ENCODE data around the gene CSNK1D. TPM values are rescaled to one million over a fixed set of nuclear protein-coding genes. Genes with fewer than 3 reads are reported as not detected.

Gene CSNK1D
- total RNA-seq, 1 experiment from 2014 or later = 137 TPM

- H3K27ac Mint-ChIP-seq = no peak overlapping the region
- peaks cover 18% of the 10 kb centered on the region for H3K27me3 Mint-ChIP-seq (ENCODE audit: low read depth)
- Histone ChIP-seq H4K5ac (ENCODE audit: insufficient read length, low read depth, low read length) (no peak overlapping the region), H3K14ac (ENCODE audit: insufficient read depth, low read length) (no peak overlapping the region), H3T11ph (ENCODE audit: low read length) (no peak overlapping the region), H3K79me1 (ENCODE audit: insufficient read depth, low read depth, low read length, poor library complexity, severe bottlenecking) (no peaks in the 10 kb centered on the region), H3K18ac (ENCODE audit: insufficient read length, low read depth, low read length) (no peak overlapping the region), H3K4ac (ENCODE audit: low read depth, low read length) (no peak overlapping the region), H3K9me3 (ENCODE audit: control insufficient read depth, low read depth, low read length) (no peaks in the 10 kb centered on the region), H2BK15ac (ENCODE audit: low read depth, low read length) (no peak overlapping the region), H3K23me2 (ENCODE audit: insufficient read length, low read depth, low read length, poor library complexity, severe bottlenecking) (peaks cover 3% of the 10 kb centered on the region), H2BK5ac (ENCODE audit: insufficient read length, low read length) (no peak overlapping the region), H4K8ac (replicated peaks; ENCODE audit: insufficient read length, low read depth, low read length) (no peak overlapping the region), H2BK120ac (ENCODE audit: low read depth, low read length, poor library complexity, severe bottlenecking) (no peak overlapping the region), H3K4me1 (ENCODE audit: insufficient read depth, low read length) (no peaks in the 10 kb centered on the region), H3K27me3 (ENCODE audit: insufficient read depth, low read length) (no peaks in the 10 kb centered on the region), H2BK12ac (ENCODE audit: insufficient read length, low read depth, low read length) (no peak overlapping the region), H3K23ac (ENCODE audit: insufficient read length, low read depth, low read length) (no peak overlapping the region), H3K9ac (ENCODE audit: extremely low read depth, insufficient read length, low read length) (no peak overlapping the region), H3K4me2 (ENCODE audit: insufficient read depth, insufficient read length, low read length) (no peak overlapping the region), H3K79me2 (ENCODE audit: insufficient read depth, low read length) (no peaks in the 10 kb centered on the region), H3K27ac (ENCODE audit: insufficient read length, low read depth, low read length) (no peak overlapping the region), H2AK5ac (ENCODE audit: insufficient read length, low read length) (no peak overlapping the region), H3K56ac (ENCODE audit: insufficient read length, low read depth, low read length) (no peak overlapping the region), H4K20me1 (ENCODE audit: control insufficient read depth, insufficient read depth, insufficient read length) (no peaks in the 10 kb centered on the region), H2AFZ (ENCODE audit: low read length) (no peak overlapping the region), H2BK20ac (ENCODE audit: low read depth, low read length, poor library complexity, severe bottlenecking) (no peak overlapping the region), H4K91ac (ENCODE audit: insufficient read length, low read depth, low read length) (no peak overlapping the region)
- no CpG with 5 or more reads among the region's 35 CpGs for WGBS (ENCODE audit: extremely low coverage, insufficient read length, low lambda C conversion rate)
- H3K4me1 Mint-ChIP-seq = peaks cover 2 to 6% of the 10 kb centered on the region in 2 experiments; a peak in 1 of 4 replicates
- TF ChIP-seq CTCF (conservative IDR thresholded peaks at IDR 0.05) = no peak
- no peak overlapping the region; a peak in 1 of 5 replicates for H3K4me3 Mint-ChIP-seq
- no peak for DNase-seq
- no peaks in the 10 kb centered on the region for H3K36me3 Mint-ChIP-seq (ENCODE audit: insufficient read depth in 1 of 3, low read depth in 3 of 3)
- H3K9me3 Mint-ChIP-seq = no peaks in the 10 kb centered on the region; a peak in 2 of 5 replicates
These were observed 29.8 kb upstream of the CSNK1D start for GRCh38 chr17:82302991-82303943.

All from H9 (cell line).